Esophagus mucosa (tissue), 1 donor: ENCODE results near the gene AK9. TPM values are rescaled to one million over a fixed set of nuclear protein-coding genes. Genes with fewer than 3 reads are reported as not detected.
A peak's percentile ranks its signal among the peaks of the same experiment; 100 is the strongest.

Experiments used
- ATAC-seq: fragments of 200-7000 bp; cut with Tn5 transposase; one replicate; pipeline ENCODE4 v1.9.1; 2020
- total RNA-seq: library from RNA; stranded (reverse); gene quantifications from one replicate; pipeline ENCODE4 v1.2.4, GENCODE V29; 2023
- donor health status: DM: yes; HTN: yes; CAD: no.

Gene AK9
- total RNA-seq, 1 donor from 2014 or later, result 2.1 TPM

DNA sequence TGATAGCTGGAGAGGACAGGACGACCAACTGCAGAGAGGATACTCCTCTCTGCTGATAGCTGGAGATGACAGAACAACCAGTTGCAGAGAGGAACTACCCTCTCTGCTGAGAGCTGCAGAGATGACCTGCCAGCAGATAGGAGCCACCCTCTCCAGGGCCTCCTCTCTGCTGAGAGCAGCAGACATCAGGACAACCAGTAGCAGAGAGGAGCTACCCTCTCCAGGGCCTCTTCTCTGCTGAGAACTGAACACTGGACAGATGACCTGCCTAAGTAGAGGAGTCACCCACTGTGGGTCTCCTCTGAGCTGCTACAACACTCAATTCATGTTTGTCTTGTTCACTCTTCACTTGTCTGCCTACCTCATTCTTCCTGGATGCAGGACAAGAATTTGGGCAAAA, 180.6 kb downstream of the AK9 start:
- ATAC-seq, result no peak

DNA sequence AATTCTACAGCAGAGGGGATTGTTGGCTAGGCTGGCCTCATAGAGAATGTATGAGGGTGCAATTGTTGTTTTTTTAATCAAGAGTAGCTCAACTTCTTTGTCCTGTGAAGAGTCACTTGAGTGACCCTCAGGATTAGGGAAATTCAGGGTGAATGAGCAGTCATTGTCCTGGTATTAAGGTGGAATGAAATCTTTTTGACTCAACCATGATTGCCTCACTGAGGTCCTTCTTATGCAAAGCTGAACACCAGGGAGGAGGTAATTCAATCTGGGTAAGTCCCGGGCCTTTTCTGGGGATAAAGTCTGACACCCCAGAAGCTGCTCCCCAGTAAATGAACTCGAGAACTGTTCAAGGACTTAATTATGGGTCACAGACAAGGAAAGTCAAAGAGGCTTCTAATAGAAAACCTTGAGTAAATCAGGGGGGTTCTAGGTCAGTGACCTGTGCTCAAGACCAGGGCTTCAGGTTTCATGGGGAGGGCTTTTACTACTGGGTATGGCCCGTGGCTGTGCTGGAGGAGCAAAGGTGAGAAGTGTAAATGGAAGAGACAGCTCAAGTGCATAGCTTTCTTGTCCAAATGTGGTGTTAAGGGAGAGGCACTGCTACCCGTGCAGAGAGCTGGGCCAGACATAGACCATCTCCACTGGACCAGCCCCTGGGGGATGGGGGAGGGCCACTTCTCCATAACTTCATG, 182.7 kb downstream of the AK9 start:
- peak; percentile 74 for ATAC-seq

DNA sequence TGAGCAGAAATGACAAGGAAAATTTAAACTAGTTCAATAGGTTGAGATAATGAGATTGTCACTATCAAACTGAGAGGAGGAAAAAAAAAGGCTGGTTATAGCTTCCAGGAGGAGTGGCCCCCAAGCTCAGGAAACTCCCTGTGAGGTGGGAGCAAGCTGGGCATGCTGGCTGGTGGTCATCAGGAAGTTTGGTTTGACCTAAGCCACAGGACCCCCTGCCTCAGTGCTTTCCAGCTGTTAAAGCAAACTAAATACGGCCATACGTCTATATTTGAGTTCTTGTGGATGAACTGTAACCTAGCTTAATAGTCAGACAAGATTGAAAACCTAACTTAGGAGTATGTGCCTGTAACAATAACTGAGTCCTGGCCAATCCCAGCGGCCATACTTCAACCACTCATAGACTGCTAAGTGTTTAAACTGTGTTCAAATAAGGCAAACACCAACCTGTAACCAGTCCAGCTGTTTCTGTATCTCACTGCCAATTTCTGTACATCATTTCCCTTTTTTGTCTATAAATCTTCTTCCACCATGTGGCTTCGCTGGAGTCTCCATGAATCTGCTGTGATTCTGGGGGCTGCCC, 183.4 kb downstream of the AK9 start:
- no peak for ATAC-seq

DNA sequence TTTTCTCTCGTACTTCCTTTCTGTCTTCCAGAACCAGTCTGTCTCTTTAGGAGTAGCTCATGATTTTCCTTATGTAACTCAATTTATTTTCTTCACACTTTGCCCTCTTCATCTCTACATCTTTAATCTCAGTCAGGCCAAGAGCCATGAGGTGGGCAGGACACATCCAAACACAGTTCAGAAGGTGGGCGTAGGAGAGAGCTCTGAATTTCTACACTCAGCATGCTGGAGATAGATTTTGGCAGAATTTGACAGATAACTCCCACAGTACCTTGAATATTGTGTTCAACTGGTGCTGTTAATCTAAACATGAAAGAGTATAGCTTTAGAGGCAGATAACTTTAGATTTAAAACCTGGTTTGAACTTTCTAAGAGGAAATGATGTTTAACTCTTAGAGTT, 184.2 kb downstream of the AK9 start:
- no peak for ATAC-seq

DNA sequence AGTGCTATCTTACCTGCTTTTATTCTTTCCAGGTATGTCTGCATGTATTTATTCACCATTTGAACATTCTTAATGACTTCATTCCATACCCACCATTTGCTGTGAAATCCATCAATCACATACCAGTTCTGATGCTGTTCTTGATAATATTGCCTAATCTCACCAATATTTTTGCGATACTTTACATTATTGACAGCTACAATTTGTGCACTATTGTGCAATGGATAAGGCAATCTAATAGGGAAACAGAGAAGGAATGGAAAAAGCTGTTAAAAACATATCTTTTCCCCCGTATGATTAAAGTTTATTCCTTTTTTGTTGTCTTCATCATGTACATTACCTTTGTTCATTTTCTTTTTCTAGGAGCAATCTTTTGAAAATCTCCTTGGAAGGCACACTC, 184.7 kb downstream of the AK9 start:
- no peak for ATAC-seq

DNA sequence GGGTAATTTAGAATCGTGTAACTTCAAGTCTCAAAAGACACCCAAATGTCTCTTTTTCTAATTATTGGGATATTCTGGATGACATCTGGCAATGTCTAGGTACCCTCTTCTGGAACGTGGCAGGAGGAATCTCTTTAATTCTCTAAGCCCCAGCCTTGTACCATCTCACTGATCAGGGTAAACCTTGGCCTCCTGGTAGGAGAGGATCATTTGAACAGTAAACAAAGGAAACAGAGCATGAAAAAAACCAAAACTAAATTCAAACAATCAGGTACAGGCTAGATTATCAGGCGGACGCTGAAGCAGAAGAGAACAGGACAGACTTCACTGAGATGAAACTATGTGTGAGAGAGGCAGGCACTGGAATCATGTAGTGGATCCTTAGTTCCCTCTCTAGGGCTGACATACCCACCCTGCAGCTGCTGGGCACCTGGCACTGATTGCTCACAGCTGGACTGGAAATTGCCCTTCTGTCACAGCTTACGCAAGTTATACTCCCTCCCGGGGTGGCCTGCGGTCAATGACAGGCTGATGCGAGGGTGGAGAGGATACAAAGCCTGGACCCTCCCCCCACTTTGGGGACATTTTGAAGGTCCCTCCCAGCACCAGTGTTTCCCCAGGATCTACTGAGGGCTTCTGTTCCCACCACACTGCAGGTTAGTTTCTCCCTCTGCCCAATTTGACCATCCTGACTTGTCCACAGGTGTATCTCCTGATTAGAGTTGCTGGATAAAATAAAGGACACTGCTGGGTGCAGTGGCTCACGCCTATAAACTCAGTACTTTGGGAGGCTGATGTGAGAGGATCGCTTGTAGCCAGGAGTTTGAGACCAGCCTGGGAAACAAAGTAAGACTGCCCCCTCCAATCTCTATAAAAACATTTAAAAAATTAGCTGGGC, 187.4 kb downstream of the AK9 start:
- ATAC-seq, result no peak

DNA sequence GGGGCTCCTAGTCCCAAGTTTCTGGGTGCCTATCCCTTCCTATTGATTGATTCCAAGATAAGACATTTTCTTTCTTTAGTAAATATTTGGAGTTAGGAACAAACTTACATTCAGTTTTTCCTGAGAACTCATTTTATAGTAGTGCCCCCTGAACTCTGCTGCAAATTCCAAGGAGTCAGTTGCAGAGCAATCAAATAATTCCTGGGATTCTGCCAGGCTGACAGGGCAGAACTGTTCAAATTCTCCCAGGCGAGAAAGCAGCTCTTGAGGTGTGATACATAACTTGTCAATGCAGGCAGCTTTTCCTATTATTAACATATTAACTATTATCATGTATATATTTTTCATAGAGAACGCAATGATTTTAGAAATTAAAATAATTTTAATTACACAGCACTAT, 192.1 kb downstream of the AK9 start:
- no peak for ATAC-seq

DNA sequence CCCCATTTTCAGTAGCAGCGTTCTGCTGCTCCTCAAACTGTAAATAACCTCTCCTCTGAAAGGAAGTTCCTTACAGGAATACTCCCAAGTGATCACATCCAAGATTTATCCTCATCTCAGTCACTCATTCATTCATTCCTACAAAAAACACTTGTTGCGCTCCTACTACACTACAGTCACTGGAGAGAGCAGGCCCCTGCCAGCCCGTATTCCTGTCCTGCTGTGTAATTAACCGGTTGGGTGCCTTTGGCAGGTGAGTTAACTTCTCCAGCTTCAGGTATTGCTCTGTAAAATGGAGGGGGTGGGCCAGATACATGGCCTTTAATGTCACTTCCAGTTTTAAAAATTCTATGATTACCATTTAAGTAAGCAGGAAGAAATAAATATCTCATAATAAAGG, 192.9 kb downstream of the AK9 start:
- no peak for ATAC-seq

DNA sequence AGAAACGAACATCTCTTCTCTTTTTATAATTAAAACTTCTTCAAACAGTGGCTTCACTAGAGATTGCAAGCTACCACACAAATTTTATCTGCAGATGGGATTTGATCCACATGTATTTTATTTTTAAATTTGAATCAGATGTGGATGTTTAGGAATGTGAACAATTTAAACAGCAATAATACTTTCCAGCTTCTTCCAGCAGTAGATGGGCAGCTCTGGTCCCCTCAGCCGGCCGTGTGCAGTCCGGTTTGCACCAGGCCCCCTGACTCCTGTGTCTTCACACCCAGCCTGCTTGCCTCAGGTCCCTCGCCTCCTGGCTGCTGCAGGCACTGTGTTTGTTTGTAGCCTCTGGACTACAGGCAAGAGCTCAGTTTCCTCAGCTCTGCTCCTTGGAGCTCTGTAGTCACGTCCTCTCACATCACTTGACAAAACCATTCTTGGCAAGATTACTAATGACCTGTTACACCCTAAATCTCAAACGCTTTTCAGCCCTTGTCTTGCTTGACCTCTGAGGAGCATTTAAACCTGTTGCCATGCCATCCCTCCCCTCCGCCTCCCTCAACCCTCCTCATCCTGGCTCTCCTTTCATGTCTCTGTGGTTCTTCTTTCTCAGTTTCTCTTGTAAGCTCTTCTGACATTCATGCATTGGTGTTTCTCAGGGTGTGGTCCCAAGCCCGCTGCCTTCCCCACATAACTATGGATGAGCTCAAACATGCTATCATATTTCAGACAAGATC, 194.8 kb downstream of the AK9 start:
- no peak for ATAC-seq

DNA sequence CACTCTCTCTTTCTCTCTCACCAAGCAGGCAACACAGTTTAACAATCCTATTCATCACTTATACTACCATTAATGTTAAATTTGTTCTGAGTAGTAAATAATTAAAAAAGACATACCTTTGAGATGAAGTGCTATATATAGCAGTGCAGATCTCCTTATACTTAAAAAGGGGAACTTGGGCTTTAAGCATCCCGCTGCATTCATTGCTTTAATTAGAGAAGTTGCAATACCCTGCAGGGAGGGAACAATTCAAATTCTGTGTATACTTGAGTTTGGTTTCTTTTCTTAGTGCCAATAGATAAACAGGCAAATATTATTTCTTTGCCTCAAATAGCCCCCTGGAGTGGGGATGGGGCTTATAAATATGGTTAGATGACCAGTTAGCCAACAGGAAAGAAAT, 197.1 kb downstream of the AK9 start:
- no peak for ATAC-seq

DNA sequence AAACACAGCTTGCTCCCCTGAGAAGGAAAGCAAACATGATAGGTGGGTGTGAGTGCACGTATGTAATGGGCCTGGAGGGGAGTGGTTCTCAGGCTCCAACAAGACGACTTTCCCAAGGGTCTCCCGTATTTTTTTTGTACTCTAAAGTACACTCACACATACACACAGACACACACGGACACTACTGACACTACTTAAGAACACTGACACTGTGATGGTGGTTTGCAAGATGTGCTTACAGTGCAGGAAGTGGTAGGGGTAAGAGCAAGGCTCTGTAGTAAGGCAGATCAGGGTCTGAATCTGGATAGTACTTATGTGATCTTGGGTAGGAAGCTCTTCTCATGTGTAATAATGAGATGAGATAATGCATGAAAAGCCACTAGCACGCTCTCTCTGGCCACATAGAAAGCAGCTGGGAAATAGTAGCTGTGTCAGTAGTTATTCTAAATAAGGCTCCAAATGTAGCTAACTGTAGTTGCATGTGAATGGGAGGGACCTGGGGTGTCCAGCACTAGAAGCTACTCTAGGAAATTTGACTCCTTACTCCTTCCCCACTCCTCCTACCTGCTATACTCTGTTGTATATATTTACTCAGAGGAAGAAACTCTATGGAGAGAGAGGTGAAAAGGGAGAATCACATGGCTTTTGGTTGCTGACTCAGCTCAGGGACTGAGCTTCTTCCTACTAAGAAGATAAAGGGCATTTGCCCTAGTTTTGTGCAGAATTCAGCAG, 199.6 kb downstream of the AK9 start:
- ATAC-seq, result peak; percentile 44

DNA sequence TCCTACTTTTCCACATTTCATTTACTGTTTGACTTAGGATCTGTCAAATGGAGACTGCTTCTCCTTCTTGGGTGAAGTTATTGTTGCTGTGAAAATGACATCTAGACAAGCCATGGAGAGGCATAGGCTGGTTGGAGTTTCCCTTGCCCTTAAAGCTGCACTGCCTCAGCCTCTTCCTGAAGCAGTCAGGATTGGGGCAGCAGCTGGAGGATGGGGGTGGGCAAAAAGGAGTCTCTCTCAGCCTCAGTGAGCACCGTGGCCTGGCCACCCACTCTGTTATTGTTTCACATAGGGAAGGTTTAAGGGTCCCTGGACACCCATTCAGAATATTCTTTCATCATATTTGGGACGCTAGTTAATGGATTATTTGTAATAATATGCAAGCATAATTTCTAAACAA, 200.3 kb downstream of the AK9 start:
- ATAC-seq, result no peak

DNA sequence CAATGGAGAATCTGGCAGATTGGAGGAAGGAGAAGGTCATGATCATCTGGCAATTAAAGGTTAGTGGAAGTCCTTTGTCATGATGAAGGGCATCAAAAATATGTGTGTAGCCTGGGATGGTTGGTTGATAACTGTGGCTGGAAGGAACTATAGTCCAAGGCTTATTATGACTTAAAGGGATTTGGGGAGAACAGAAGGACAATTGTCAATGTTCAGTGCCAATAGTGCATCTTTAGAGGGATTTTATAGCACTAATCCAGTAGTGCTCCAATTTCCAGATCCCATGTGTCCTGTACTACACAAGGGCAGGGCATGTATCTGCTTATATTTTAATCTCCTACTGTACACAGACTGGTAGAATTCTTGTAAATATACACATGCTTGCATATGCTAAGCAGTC, 203.0 kb downstream of the AK9 start:
- no peak for ATAC-seq

DNA sequence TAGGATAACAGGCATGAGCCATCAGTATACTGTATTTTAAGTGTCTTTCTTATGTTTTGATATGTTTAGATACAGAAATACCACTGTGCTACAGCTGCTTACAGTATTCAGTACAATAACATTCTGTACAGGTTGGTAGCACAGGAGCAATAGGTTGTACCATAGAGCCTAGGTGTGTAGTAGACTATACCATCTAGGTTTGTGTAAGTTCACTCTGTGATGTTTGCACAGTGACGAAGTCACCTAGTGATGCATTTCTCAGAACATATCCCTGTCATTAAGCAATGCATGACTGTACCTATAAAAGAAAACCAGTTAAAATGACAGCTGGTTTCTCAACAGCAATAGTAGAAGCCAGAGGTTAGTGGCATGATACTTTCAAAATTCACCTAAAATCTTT, 204.9 kb downstream of the AK9 start:
- ATAC-seq, result peak; percentile 73

DNA sequence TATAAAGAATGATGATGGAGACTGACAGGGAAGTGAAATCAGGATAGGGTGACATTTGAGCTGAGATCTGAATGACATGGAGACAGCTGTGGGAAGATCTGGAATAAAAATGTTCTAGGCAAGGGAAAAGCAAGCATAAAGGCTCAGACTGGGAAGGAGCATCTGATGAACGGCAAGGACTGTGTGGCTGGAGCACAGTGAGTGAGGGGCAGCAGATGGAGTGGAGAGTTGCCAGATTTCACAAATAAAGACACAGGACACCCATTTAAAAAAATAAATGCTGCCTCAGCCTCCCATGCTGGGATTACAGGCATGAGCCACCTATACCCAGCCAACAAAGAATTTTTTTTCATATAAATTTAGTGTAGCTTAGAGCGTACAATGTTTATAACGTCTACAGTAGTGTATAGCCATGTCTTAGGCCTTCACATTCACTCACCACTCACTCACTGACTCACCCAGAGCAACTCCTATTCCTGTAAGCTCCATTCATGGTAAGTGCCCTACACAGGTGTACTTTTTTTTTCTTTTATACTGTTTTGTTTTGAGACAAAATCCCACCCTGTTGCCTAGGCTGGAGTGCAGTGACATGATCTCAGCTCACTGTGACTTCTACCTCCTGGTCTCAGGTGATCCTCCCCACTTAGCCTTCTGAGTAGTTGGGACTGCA, 205.6 kb downstream of the AK9 start:
- ATAC-seq, result no peak

DNA sequence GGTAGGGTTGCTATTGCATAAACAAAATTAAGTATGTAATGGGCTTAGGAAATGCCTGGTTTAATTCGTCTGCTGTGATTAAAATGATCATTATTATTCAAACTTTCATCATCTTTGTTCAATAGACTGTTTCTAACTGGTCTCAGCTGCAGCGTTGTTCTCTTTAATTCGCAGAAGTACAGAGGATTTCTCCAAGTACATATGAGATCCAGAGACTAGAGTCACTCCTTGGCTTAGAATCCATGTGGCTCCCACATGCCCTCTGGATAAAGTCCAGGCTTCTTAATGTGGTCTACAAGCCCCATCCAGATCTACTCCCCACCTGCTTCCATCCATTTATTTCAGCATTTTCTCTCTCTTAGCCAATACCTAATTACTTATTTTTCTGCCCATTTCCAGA, 206.9 kb downstream of the AK9 start:
- no peak for ATAC-seq

DNA sequence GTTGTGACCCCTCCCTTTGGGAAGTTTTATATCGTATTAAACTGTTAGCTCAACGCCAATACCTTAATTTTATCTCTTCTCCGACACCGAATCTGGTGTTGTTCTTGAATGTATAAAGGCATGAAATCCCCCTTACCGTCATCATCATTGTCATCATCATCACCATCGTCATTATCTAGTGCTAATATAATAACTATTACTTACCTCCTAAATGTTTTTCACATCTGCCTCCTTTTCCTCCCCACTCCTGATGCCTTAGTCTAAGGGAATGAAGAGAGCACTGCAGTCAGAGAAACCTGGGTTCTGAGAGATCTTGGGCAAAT, 207.3 kb downstream of the AK9 start:
- ATAC-seq, result no peak

DNA sequence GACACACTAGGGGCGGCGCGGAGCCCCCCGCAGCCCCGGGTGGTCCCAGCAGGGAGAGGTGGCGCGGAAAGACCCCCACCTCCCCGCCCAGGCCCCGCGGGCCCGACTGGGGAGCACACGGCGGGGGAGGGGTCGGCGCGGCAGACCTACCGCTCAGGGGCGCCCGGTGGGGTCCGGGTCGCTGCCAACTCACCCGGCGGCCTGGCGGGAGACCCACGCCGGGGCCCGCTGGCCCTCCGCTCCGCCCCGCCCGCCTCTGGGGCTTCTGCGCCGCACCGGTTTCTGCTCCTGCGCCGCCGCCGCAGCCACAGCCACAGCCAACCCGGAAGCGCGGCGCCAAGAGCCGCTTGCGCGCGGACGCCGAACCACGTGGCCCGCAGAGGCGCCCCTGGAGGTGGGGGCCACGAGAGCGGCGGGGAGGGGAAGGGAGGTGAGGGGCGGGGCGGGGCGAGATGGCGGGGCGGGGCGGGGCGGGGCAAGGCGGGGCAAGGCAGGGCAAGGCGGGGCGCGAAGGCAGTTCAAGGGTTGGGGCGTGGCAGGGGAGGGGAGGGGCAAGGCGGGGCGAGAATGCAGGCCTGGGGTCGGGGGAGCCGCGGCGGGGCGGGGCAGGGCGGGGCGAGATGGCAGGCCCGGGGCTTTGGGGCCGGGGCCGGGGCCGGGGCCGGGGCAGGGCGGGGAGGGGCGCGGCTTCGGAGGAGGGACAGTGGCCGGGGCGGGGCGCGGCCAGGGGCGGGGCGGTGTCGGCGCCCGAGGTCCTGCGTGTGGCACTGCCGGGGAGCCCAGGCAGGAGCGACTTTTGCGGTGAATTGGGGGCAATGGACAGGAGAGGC, 207.9 kb downstream of the AK9 start, which contains the start of gene ZBTB24:
TSS of gene ZBTB24 (minus strand) at position 315 of the 830 bp plus-strand sequence. CDS start 1,193 bp downstream, outside the sequence.
- ATAC-seq, result peak; percentile 91

DNA sequence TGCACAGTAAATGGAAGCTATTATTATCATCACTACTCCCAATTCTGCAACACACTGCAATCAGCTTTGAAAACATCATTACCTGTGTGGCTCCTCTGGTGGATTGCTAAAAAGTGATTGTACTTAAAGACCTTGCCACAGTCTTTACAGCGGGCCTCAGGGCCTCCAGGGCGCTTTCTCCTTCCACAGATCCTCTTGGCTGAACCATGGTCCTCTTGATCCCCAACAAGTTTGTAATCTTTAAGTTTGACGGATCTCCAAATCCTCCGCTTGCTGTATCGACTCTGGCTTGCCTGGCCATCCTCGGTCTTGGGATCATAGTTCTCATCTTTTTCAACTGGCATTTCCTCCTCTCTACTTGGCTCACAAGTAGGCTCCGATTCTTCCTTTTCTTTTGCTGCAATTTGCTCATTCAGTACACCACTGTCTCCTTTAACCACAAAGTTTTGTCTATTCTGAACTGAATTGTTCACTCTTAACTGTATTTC, 210.0 kb downstream of the AK9 start:
- no peak for ATAC-seq

DNA sequence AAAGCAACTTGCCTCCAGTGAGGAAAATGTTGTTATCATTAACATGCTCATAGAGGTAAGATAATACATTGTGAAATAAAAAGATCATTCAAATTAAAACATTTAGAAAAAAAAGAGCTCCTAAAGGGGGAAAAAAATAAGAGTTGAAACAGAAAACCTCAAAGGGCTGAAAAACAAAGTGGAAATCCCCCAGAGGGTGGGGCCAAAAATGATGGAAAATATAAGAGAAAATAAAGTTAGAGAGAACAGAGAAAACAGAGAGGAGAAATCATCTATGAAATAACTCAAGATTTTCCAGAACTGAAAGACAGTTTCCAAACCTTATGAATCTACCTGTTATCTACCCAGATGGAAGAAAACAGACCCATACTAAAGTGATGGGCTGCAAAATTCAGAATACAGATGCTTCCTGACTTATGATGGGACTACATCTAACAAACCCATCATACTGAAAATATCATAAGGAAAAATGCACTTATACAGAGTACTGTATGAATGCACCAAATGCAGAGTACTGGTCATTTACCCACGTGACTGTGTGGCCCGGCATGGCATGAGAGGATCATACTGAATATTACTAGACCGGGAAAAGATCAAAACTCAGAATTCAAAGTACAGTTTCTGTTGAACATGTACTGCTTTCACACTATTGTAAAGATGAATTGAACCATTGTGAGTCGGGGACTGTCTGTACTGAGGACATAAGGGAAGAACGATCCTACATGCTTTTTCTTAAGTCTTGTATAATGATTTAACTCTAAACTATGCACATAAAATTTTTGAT, 212.0 kb downstream of the AK9 start:
- ATAC-seq, result no peak
